Activated CD4-positive, CD25-positive, alpha-beta regulatory T cell treated with anti-CD3 and anti-CD28 coated beads, Interleukin-2, amount 50 U/mL, for 72 hours (primary cell): Measurements from ENCODE around the gene ALX4.

Source experiments
- DNase-seq: peaks from one replicate; pipeline ENCODE4 v3.0.0; 2021

ALX4 gene

GRCh38 chr11:44335052-44335760 is 25.3 kb upstream of the ALX4 start:
- DNase-seq, result no peak

DNA sequence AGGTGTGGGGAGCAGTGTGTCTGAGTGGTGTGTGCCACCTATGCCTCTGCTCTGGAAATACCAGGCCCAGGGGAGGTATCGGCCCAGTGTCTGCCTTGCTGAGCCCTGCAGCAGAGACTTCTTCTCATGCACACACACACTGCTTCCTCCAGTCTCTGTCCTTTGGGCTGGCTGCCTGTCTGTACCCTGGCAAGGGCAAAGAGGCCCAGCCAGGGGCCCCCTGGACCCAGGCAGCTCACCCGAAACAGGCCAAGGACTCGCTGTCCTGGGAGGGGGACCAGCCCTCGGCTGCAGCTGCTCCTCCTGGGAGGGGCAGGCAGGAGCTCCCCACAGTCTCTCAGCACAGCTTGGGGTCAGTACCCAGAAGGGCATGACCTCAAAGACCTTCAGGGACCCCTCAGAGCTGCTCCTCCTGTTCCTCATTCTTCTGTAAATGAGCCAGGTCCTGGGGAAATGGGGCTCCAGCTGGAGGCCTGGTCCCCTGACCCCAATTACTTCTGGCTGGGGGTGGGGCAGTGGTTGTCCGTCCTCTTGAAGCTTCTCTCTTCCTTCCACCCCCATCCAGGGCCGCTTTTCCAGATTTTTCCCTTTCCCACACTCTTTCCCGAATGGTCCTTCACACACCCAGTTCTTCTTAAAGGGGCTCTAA is 24.5 kb upstream of the ALX4 start:
- DNase-seq, result no peak

GRCh38 chr11:44333271-44334218 is 23.6 kb upstream of the ALX4 start:
- no peak for DNase-seq

DNA sequence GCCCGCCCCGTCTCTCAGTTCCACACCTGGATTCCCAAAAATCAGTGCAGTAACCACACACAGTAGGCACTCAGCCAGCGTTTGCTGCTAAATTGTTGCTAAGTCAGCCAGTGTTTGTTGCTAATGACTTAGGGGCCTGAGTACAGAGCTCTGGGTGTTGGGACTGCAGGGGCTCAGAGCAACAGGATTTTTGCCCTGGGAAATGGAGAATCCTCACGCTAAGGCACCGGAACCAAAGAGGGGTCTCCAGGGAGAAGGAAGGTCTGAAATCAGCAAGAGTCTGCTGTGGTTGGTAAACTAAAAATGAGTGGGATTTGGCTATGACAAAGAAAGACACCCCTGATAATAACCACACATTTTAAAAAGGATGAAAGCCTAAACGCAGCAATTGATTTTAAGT is 22.7 kb upstream of the ALX4 start:
- no peak for DNase-seq

DNA sequence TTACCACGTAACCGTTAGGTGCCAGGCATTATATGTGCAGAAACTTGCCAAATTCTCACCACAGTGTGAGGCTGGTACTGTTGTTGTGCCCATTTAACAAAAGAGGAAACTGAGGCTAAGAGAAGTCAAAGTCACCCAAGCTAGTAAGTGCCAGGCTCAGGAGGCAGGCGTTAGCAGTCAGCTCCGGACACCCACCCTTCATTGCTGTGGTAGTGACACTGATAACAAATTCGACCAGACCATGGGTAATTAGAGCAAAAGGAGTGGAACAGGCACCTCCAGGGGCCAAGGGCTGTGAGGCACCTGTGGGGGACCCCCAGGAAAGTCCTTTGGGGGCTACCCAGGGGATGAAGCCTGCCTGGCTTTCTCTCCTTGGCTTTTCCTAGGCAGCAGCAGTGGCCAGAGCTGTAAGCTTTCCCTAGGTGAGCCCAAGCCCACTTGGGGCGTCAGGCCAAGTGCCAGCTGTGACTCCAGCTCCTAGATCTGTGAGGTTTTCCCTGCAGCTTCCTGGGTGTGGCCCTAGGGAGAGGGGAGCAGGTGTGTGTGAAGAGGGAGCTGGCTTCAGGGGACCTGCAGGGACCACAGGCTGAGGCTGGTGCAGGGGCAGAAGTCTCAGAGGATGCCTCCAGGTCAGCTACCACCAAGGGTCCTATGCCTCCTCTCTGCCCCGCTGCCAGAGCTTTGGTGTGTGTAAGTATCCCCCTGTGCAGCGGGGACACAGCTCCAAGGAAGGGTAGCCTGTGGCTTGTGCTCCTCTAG is 19.7 kb upstream of the ALX4 start:
- no peak for DNase-seq

- no peak for DNase-seq
These were observed 18.3 kb upstream of the ALX4 start for GRCh38 chr11:44328138-44328660.

- DNase-seq, result no peak
These were observed 17.8 kb upstream of the ALX4 start for GRCh38 chr11:44327730-44328129.

DNA sequence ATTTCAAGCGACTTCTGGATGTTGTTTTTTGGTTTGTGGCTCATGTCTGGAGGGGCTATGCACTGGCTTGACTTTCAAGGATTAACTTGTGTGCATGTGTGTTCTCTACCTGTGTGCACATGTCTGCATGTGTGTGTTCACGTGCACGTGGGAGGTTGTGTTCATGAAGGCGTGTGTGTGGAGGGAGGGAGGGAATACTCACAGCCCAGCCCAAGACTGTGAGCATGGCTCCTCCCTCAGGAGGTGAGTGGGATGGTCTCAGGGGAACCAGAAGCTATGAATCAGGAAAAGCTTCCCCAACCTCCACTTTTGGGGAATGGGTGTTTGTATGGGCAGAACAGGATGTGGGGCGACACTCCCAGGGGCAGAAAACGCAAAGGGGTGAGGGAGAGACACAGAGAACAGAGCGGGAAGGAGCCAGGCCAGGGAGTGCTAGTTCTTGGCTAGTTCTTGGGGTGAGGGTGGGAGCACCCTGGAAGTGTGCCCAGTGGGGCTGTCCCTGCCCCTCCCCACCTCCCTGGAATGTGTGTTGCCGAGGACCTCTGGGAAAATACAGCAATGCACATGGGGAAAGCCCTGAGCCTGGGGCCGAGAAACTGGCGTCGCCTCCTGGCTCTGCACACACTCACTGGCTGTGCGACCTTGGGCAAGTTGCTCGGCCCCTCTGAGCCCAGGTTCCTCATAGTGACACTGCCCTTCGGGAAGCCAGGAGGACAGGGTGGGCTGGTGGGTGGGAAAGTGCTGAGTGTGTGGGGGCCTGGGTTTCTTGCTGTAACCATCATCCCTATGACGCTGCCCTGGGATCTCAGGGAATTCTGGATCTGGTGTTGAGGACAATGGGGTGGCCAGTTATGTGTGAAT is 16.9 kb upstream of the ALX4 start:
- no peak for DNase-seq

DNA sequence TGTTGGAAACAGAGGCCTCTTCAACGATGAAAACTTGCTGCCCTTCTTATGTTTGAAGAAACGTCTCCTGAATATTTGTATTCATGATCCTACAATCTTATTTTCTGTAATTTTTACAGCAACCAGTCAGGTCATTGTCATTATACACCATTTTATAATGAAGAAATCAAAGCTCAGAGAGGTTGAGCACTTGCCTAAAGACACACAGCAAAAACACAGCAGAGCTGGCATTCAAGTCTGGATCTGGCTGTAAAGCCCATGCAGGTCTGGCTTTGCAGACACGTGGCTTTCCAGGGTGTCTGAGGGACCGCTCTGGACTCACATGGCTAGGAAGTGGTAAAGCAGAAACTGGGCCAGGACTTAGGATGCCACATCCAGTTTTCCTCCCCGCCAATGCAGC is 15.8 kb upstream of the ALX4 start:
- DNase-seq, result no peak

GRCh38 chr11:44324749-44325525 is 15.0 kb upstream of the ALX4 start:
- DNase-seq, result no peak

DNA sequence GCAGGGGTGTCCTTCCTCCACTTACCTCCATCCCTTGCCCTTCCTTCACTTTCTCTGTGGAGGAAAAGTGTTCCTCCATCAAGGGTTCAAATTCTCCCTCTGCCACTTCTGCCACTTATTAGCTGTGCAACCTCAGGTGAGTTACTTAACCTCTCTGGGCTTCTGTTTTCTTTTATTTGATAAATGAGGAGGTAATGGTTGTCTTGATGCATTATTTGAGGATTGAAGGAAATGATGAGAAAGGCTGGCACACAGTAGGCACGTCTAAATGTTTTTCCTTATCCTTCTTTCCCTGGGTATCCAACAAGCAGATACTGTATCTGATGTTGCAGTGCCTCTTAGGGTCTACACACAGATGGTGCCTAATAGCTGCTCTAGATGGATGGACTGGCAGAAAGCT is 14.3 kb upstream of the ALX4 start:
- no peak for DNase-seq

- DNase-seq, result no peak
These were observed 12.3 kb upstream of the ALX4 start for GRCh38 chr11:44322243-44322642.

- no peak for DNase-seq
These were observed 11.1 kb upstream of the ALX4 start for GRCh38 chr11:44321059-44321458.

DNA sequence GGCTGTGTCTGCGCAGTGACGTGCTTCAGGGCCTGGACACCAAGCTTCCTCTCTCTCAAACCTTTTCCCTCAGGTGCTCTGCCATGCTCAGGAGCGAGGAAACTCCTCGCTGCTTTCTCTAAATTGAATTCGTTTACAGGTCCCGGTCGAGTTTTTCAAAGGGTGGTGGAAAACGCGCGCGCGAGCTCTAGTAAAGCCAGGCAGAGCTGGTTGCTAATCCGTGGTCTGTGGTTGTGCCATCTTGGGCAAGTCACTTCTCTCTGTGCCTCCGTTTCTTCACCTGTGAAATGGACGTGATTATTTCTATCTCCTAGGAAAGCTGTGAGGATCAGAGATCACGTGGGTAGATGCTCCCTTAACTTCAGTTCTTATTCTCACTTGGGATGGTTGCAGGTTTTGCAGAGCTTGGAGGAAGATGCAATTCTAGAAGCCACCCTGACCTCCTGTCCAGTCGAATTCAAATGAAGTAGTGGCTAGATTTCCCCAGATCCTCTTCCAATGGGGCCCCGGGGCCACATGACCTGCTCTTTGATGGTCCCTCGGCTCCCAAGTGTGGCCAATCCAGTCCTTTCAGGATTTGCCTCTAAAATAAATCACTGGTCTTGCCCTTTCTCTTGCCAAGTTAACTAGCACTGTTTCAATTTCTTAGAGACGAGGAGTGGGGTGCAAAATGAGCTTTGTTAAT is 10.5 kb upstream of the ALX4 start:
- DNase-seq, result no peak

GRCh38 chr11:44319552-44320288 is 9.8 kb upstream of the ALX4 start:
- DNase-seq, result no peak

GRCh38 chr11:44319170-44319551 is 9.2 kb upstream of the ALX4 start:
- no peak for DNase-seq

DNA sequence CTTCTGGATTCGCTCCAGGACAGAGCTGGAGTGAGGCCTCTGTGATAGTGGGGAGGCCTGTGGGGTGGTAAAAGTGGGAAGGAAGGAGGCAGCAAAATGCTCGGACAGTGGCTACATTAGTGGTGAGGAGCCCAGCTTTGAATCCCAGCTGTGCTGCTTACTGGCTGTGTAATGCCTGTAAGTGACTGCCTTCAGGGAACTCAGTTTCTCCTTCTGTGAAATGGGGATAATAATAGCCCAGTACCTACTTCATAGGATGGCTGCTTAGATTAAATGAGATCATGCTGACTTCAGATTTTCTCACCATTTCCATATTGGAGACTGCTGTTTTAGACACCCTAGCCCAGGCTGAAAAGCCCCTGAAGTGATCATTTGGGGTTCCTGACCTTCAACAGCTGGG is 8.4 kb upstream of the ALX4 start:
- DNase-seq, result no peak

DNA sequence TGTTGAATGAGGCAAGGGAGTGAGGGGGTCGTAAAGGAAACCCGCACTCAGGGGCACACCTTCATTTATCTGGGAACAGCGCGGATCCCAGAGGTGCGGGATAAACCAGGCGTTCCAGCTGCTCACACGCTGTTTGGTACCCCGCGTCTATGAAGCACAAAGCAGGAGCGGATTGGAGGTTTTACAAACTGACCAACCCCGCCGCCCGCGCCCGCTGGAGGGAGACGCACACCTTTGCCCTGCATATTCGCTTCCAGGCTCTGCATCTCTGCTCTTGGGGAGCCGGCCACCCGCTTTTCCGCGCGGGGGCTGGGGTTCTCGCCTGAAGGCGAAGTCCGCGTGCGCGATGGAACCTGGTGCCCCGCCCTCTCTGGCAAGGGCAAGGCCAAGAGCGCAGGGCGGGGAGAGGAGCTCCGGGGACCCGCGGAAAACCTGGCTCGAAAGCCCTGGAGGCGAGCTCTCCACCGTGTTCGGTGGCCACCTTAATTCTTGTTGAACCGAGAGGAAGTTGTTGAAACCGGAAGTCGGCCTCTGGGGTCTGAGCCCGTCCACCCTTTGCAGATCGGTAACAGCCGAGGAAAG is 6.8 kb upstream of the ALX4 start:
- no peak for DNase-seq
